Trophoblast cell (in vitro differentiated cells and primary cell): ENCODE measurements around the gene PTPRO.

Experiments used
- DNase-seq, 2 donors: peaks; one replicate each; pipeline ENCODE4 v3.0.0-alpha.2; 2016
- H2AFZ ChIP-seq: 2 replicates; pipeline ENCODE4 v1.6.1; 2013; ENCODE audit warnings: low read length, moderate library complexity, mild to moderate bottlenecking; ENCODE audit not compliant: insufficient read depth, poor library complexity
- H2AK5ac ChIP-seq: 2 replicates; pipeline ENCODE4 v1.6.1; 2013; ENCODE audit warnings: mild to moderate bottlenecking, low read length
- H2BK120ac ChIP-seq: 2 replicates; pipeline ENCODE4 v1.6.1; 2013; ENCODE audit warnings: low read length, mild to moderate bottlenecking, moderate library complexity; ENCODE audit not compliant: insufficient read depth, poor library complexity
- H2BK12ac ChIP-seq: 2 replicates; pipeline ENCODE4 v1.6.1; 2013; ENCODE audit warnings: mild to moderate bottlenecking, low read length, moderate library complexity
- H2BK5ac ChIP-seq: 2 replicates; pipeline ENCODE4 v1.6.1; 2013; ENCODE audit warnings: low read length, low read depth, moderate library complexity, mild to moderate bottlenecking; ENCODE audit not compliant: poor library complexity
- H3K14ac ChIP-seq: 2 replicates; pipeline ENCODE4 v1.6.1; 2013; ENCODE audit warnings: mild to moderate bottlenecking, low read length
- H3K18ac ChIP-seq: 2 replicates; pipeline ENCODE4 v1.6.1; 2013; ENCODE audit warnings: mild to moderate bottlenecking, low read length
- H3K23ac ChIP-seq: 2 replicates; pipeline ENCODE4 v1.6.1; 2013; ENCODE audit warnings: low read length
- H3K27ac ChIP-seq: 2 replicates; pipeline ENCODE4 v1.5.1; 2013; ENCODE audit warnings: low read depth, mild to moderate bottlenecking, inconsistent platforms, low read length, moderate library complexity
- H3K27me3 ChIP-seq: 2 replicates; pipeline ENCODE4 v1.6.1; 2013; ENCODE audit warnings: inconsistent platforms, mild to moderate bottlenecking, low read length, moderate library complexity; ENCODE audit not compliant: insufficient read depth
- H3K36me3 ChIP-seq, 2 experiments: 1 replicate in 1 of 2; 2 replicates in 1 of 2; pipeline ENCODE4 v1.6.1; 2013; ENCODE audit warnings: low read length in 2 of 2, mild to moderate bottlenecking in 2 of 2, moderate library complexity in 1 of 2; ENCODE audit not compliant: insufficient read depth in 2 of 2, control insufficient read depth in 1 of 2
- H3K4ac ChIP-seq: 2 replicates; pipeline ENCODE4 v1.6.1; 2013; ENCODE audit warnings: low read depth, mild to moderate bottlenecking, low read length, moderate library complexity
- H3K4me1 ChIP-seq, 2 experiments: 1 replicate in 1 of 2; 2 replicates in 1 of 2; pipeline ENCODE4 v1.6.1; 2013; ENCODE audit warnings: low read length in 2 of 2, mild to moderate bottlenecking in 2 of 2, moderate library complexity in 1 of 2; ENCODE audit not compliant: insufficient read depth in 2 of 2, control insufficient read depth in 1 of 2
- H3K4me2 ChIP-seq: 2 replicates; pipeline ENCODE4 v1.6.1; 2013; ENCODE audit warnings: inconsistent platforms, mild to moderate bottlenecking, low read length, moderate library complexity
- H3K4me3 ChIP-seq: 2 replicates; pipeline ENCODE4 v1.5.1; 2013; ENCODE audit warnings: mild to moderate bottlenecking, low read depth, low read length, inconsistent platforms
- H3K79me1 ChIP-seq: one replicate; pipeline ENCODE4 v1.6.1; 2013; ENCODE audit warnings: low read length
- H3K79me2 ChIP-seq: 2 replicates; pipeline ENCODE4 v1.6.1; 2013; ENCODE audit warnings: low read length, mild to moderate bottlenecking; ENCODE audit not compliant: control insufficient read depth, insufficient read depth, poor library complexity
- H3K9ac ChIP-seq: 2 replicates; pipeline ENCODE4 v1.6.1; 2013; ENCODE audit warnings: mild to moderate bottlenecking, low read length
- H3K9me3 ChIP-seq: 2 replicates; pipeline ENCODE4 v1.6.1; 2013; ENCODE audit warnings: low read depth, mild to moderate bottlenecking, control low read depth, inconsistent platforms, low read length; ENCODE audit not compliant: insufficient read depth
- H4K12ac ChIP-seq: 2 replicates; pipeline ENCODE4 v1.6.1; 2013; ENCODE audit warnings: low read depth, mild to moderate bottlenecking, low read length, moderate library complexity
- H4K8ac ChIP-seq: 2 replicates; pipeline ENCODE4 v1.6.1; 2013; ENCODE audit warnings: low read depth, mild to moderate bottlenecking, low read length, moderate library complexity
- H4K91ac ChIP-seq: one replicate; pipeline ENCODE4 v1.6.1; 2013; ENCODE audit warnings: low read depth, mild to moderate bottlenecking, low read length, moderate library complexity
- WGBS: extraction: QIAGEN DNeasy Blood & Tissue Kit; methylation state at CpG from one replicate; pipeline ENCODE4 v1.1.7; 2013; ENCODE audit warnings: missing lambda C conversion rate; ENCODE audit not compliant: insufficient read length, insufficient coverage; ENCODE audit errors: extremely low coverage; 5-methylcytosine and 5-hydroxymethylcytosine counted together

PTPRO gene

GRCh38 chr12:15575671-15576541, 253.6 kb downstream of the PTPRO start:
- Histone ChIP-seq H3K36me3 (no peaks in the 10 kb centered on the region), H2BK12ac (no peak overlapping the region), H3K27ac (no peak overlapping the region), H2AK5ac (no peak overlapping the region), H3K27me3 (no peaks in the 10 kb centered on the region), H2AFZ (no peak overlapping the region), H4K12ac (no peak overlapping the region), H4K91ac (no peak overlapping the region), H3K79me2 (no peaks in the 10 kb centered on the region), H3K4me2 (no peak overlapping the region), H3K4me1 (no peaks in the 10 kb centered on the region), H3K14ac (no peak overlapping the region), H3K18ac (no peak overlapping the region), H3K4ac (no peak overlapping the region), H3K9ac (no peak overlapping the region), H3K23ac (no peak overlapping the region), H2BK5ac (no peak overlapping the region), H3K9me3 (no peaks in the 10 kb centered on the region), H4K8ac (no peak overlapping the region), H3K79me1 (no peaks in the 10 kb centered on the region), H2BK120ac (no peak overlapping the region), H3K4me3 (no peak overlapping the region)
- no CpG with 5 or more reads among the region's 3 CpGs for WGBS
- DNase-seq = no peak

DNA sequence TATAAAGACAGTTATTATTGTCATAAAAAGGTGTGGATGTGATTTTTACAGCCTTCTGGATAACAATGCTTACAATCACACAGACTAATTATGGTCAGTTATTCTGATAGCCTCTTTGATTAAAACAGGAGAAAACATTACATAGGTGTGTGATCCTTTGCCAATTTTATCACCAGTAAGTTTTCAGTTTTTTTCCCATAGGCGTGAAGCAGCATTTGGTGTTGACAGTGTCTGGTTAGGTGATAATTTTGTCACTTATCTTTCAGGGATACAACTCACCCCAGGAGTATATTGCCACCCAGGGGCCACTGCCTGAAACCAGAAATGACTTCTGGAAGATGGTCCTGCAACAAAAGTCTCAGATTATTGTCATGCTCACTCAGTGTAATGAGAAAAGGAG, 258.1 kb downstream of the PTPRO start:
- no peak for DNase-seq
- Histone ChIP-seq H4K8ac (no peak overlapping the region), H3K4me2 (no peak overlapping the region), H2BK5ac (no peak overlapping the region), H2BK120ac (no peak overlapping the region), H3K4me1 (no peaks in the 10 kb centered on the region), H3K18ac (no peak overlapping the region), H3K27me3 (no peaks in the 10 kb centered on the region), H4K91ac (no peak overlapping the region), H3K4ac (no peak overlapping the region), H3K36me3 (peaks cover 0 to 2% of the 10 kb centered on the region in 2 experiments), H3K79me1 (no peaks in the 10 kb centered on the region), H3K23ac (no peak overlapping the region), H3K9me3 (peaks cover 5% of the 10 kb centered on the region), H4K12ac (no peak overlapping the region), H2AK5ac (no peak overlapping the region), H2BK12ac (no peak overlapping the region), H3K9ac (no peak overlapping the region), H2AFZ (no peak overlapping the region), H3K79me2 (no peaks in the 10 kb centered on the region), H3K27ac (no peak overlapping the region), H3K4me3 (no peak overlapping the region), H3K14ac (no peak overlapping the region)
- WGBS = no CpG with 5 or more reads among the region's 1 CpG

- no peak overlapping the region for H3K4me2 ChIP-seq
- H4K91ac ChIP-seq = no peak overlapping the region
- no peak overlapping the region for H4K8ac ChIP-seq
- H3K4me1 ChIP-seq = no peaks in the 10 kb centered on the region
- H2AK5ac ChIP-seq = no peak overlapping the region
- H2BK12ac ChIP-seq = no peak overlapping the region
- H3K18ac ChIP-seq = no peak overlapping the region
- H2BK120ac ChIP-seq = no peak overlapping the region
- H4K12ac ChIP-seq = no peak overlapping the region
- no peak overlapping the region for H3K23ac ChIP-seq
- H3K14ac ChIP-seq = no peak overlapping the region
- peak in 1 of 2 donors; percentile 10 for DNase-seq
- no peaks in the 10 kb centered on the region for H3K79me2 ChIP-seq
- no peak overlapping the region for H3K4me3 ChIP-seq
- no peak overlapping the region for H3K27ac ChIP-seq
- no peak overlapping the region for H2BK5ac ChIP-seq
- WGBS = no CpG with 5 or more reads among the region's 6 CpGs
- no peak overlapping the region for H2AFZ ChIP-seq
- no peak overlapping the region for H3K9ac ChIP-seq
- no peaks in the 10 kb centered on the region for H3K27me3 ChIP-seq
- H3K9me3 ChIP-seq = peaks cover 5% of the 10 kb centered on the region
- H3K79me1 ChIP-seq = no peaks in the 10 kb centered on the region
- no peak overlapping the region for H3K4ac ChIP-seq
- H3K36me3 ChIP-seq = peaks cover 0 to 2% of the 10 kb centered on the region in 2 experiments
Measured at GRCh38 chr12:15581006-15581405, 258.7 kb downstream of the PTPRO start.

GRCh38 chr12:15583804-15584203, 261.5 kb downstream of the PTPRO start:
- no peak overlapping the region for H2AFZ ChIP-seq
- H3K27ac ChIP-seq = no peak overlapping the region
- peaks cover 5% of the 10 kb centered on the region for H3K9me3 ChIP-seq
- no peak overlapping the region for H2AK5ac ChIP-seq
- H2BK5ac ChIP-seq = no peak overlapping the region
- H3K4me2 ChIP-seq = no peak overlapping the region
- no peak for DNase-seq
- H3K79me2 ChIP-seq = no peaks in the 10 kb centered on the region
- peaks cover 0 to 2% of the 10 kb centered on the region in 2 experiments for H3K36me3 ChIP-seq
- H2BK12ac ChIP-seq = no peak overlapping the region
- no peaks in the 10 kb centered on the region for H3K79me1 ChIP-seq
- H4K12ac ChIP-seq = no peak overlapping the region
- no peak overlapping the region for H3K4me3 ChIP-seq
- no peaks in the 10 kb centered on the region for H3K4me1 ChIP-seq
- H3K18ac ChIP-seq = no peak overlapping the region
- no peak overlapping the region for H3K9ac ChIP-seq
- no peak overlapping the region for H4K91ac ChIP-seq
- no peak overlapping the region for H4K8ac ChIP-seq
- WGBS = no CpG with 5 or more reads among the region's 7 CpGs
- no peak overlapping the region for H3K4ac ChIP-seq
- H2BK120ac ChIP-seq = no peak overlapping the region
- no peaks in the 10 kb centered on the region for H3K27me3 ChIP-seq
- no peak overlapping the region for H3K14ac ChIP-seq
- H3K23ac ChIP-seq = no peak overlapping the region
